Activated naive CD4-positive, alpha-beta T cell treated with anti-CD3 and anti-CD28 coated beads, Interleukin-2, amount 10 ng/mL, durations not matched to agents 7 days and 5 days (primary cell): ENCODE results near the gene OSTN.
"Not testable (repeated sequence)": the region's sequence is repeated elsewhere in the genome, so short reads cannot be mapped to it uniquely, and the experiment has no call there.

Source experiments
- CTCF ChIA-PET: fragments of 350-600 bp; sonication (Branson Sonifier 250); formaldehyde crosslinking; loops from one replicate; lab custom pipeline; 2021; ENCODE audit warnings: antibody characterized with exemption; lab: Charles Lee
- DNase-seq: peaks from one replicate; pipeline ENCODE4 v3.0.0-alpha.2; 2020
- H3K27ac Mint-ChIP-seq: one replicate; pipeline ENCODE4 v1.8.0; 2021; ENCODE audit warnings: mild to moderate bottlenecking, moderate library complexity, mixed read lengths
- H3K27me3 Mint-ChIP-seq: one replicate; pipeline ENCODE4 v1.8.0; 2021; ENCODE audit warnings: mild to moderate bottlenecking, mixed read lengths
- H3K36me3 Mint-ChIP-seq: one replicate; pipeline ENCODE4 v1.8.0; 2021; ENCODE audit warnings: mixed read lengths
- H3K4me1 Mint-ChIP-seq: one replicate; pipeline ENCODE4 v1.8.0; 2021; ENCODE audit warnings: mixed read lengths
- H3K4me3 Mint-ChIP-seq: one replicate; pipeline ENCODE4 v1.8.0; 2021; ENCODE audit warnings: mild to moderate bottlenecking, moderate library complexity, mixed read lengths
- H3K9me3 Mint-ChIP-seq: one replicate; pipeline ENCODE4 v1.8.0; 2021; ENCODE audit warnings: mixed read lengths

The OSTN gene

DNA sequence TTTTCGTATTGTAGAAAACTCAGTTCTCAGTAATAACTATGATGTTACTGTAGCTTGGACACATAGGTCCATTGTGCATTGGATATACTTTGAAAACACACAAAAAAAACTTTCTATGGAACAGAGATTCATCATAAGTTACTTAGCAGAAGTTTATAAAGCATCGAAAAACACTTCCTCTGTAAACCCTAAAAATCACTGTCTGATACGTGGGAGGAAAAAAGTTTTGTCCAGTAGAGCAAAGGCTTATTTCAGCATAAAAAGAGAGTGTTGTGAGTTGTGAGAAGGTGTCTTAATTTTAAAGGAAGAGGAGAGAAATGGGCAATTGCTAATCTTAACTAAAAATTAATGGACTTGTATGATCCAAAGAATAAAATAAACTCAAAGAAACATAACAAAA lies 64.8 kb downstream of the OSTN start:
- Mint-ChIP-seq H3K36me3 (no peaks in the 10 kb centered on the region), H3K9me3 (no peaks in the 10 kb centered on the region), H3K4me1 (no peaks in the 10 kb centered on the region), H3K27ac (no peak overlapping the region), H3K27me3 (no peaks in the 10 kb centered on the region), H3K4me3 (no peak overlapping the region)
- CTCF ChIA-PET: no interaction called here
- DNase-seq: no peak

DNA sequence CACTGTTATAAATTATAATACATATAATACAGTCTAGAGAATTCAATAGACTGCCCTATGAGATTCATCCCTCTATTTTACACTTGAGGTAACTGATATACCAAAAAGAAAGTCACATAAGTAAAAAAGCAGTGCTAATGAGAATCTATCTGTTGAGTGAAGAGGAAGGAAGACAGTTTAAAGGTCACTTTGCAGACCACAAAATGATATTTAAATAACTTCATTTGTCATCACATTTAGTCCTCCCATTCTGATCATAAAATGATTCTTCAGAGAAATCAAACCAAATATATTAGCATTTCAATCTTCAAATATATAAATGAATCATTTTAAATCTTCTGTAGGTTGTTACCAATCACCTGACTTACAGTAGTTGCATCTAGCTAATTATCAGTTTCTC lies 69.7 kb downstream of the OSTN start:
- no peak for DNase-seq
- Mint-ChIP-seq H3K4me1 (no peaks in the 10 kb centered on the region), H3K4me3 (no peak overlapping the region), H3K27ac (no peak overlapping the region), H3K27me3 (no peaks in the 10 kb centered on the region), H3K9me3 (no peaks in the 10 kb centered on the region), H3K36me3 (no peaks in the 10 kb centered on the region)
- CTCF ChIA-PET: no interaction called here

DNA sequence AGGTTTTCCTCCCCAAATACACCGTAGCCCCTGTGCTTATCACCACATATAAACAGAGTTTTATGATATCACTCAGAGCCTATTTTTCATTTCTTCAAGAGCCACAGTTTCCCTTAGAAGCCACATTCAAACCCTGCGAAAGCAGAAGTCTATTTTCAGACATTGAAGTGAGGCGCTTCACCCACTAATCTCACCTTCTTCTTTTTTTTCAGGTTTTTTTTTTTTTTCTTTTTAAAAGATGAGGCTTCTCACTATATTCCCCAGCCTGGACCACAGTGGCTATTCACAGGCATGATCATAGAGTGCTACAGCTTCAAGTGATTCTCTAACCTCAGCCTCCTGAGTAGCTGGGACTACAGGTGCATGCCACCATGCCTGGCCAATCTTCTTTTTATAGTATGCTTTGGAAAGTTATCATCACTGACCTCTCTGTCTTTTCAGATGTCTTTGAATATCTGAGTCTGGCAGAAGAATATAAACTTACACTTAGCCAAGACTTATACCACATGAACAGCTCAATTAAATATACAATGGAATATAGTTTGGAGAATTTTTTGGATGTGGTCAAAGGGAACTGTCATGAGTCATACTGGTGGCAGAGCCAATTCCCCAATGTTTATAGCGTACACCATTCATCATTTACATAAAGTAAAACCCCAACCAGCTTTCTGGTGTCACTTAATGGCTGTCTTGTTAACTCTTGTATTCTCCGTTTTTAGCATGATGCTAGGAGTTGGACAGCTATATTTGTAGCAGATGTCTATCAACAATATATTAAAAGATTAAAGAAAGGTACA lies 70.4 kb downstream of the OSTN start:
- CTCF ChIA-PET: no interaction called here
- DNase-seq: no peak
- Mint-ChIP-seq H3K27ac (no peak overlapping the region), H3K4me1 (no peaks in the 10 kb centered on the region), H3K27me3 (no peaks in the 10 kb centered on the region), H3K4me3 (no peak overlapping the region), H3K9me3 (no peaks in the 10 kb centered on the region), H3K36me3 (no peaks in the 10 kb centered on the region)

DNA sequence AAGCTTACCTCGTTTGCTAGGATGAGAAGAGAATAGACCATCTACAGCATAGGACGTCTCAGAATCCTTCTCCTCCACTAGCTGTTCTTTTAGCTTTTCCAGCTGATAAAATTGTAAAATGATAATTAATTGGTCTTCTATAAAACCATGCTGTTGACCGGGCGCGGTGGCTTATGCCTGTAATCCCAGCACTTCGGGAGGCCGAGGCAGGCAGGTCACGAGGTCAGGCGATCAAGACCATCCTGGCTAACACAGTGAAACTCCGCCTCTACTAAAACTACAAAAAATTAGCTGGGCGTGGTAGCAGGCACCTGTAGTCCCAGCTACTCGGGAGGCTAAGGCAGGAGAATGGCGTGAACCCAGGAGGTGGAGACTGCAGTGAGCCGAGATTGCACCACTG lies 76.2 kb downstream of the OSTN start:
- CTCF ChIA-PET: not testable (repeated sequence)

DNA sequence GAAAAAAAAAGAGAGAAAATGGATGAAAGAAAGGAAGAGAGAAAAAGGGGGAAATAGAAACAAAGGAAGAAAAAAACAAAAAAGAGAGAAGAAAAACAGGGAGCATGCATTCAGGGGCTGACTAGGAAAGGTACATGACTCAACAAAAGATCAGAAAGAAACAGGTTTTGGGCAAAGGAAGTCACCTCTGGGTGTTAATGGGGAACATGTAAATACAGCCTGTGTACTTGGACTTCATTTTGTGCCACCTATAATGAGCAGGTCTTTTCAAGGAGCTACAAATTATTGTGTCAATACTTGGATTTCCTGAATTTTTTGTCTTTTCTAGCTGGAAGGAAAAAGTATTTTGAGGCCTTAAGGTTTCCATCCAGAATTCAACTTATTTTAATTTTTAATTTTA lies 76.7 kb downstream of the OSTN start:
- Mint-ChIP-seq H3K27ac (no peak overlapping the region), H3K4me3 (no peak overlapping the region), H3K9me3 (no peaks in the 10 kb centered on the region), H3K4me1 (no peaks in the 10 kb centered on the region), H3K36me3 (no peaks in the 10 kb centered on the region), H3K27me3 (no peaks in the 10 kb centered on the region)
- no peak for DNase-seq
- CTCF ChIA-PET: no interaction called here

More for the DNA sequence above, 76.2 kb downstream of the OSTN start:
- not testable (repeated sequence) for H3K4me3 Mint-ChIP-seq, H3K36me3 Mint-ChIP-seq, H3K27me3 Mint-ChIP-seq, H3K9me3 Mint-ChIP-seq, DNase-seq, H3K27ac Mint-ChIP-seq, H3K4me1 Mint-ChIP-seq

DNA sequence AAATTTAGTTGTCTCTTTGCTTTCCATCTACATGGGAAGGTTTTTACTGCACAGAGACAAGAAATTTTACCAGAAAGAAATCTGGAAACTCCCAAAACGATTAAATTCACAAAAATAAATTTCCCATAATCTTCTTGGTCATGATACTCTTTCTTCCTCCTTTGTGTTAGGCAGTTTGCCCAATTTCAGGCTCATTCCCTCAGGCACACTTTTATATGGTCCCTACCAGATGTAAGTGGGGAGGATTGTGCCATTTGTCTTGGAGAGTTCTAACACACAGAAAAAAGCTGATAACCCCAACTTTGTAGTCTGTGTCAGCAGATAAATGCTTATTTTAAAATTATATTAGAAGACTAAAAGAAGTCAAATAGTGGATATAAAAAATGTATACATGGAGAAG lies 81.1 kb downstream of the OSTN start:
- Mint-ChIP-seq H3K27me3 (no peaks in the 10 kb centered on the region), H3K4me1 (no peaks in the 10 kb centered on the region), H3K9me3 (no peaks in the 10 kb centered on the region), H3K4me3 (no peak overlapping the region), H3K27ac (no peak overlapping the region), H3K36me3 (no peaks in the 10 kb centered on the region)
- CTCF ChIA-PET: no interaction called here
- DNase-seq: no peak

DNA sequence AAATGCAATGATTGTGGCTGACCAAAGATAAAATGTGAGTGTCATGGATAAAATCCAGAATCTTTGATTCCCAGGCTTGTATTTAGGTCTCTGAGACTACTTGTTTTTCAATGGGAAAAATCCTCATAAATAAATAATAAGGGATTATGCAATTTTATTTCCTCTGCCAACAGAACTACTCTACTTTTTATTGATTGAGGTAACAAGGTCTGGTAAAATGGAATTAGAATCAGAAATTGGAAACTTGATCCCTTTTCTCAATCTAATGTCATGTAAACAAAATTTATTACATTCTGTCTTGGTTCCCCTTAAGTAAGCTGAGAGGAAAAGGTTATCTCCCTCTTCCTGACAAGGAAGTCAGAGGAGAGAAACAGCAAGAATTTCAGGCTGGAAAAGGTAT lies 81.8 kb downstream of the OSTN start:
- DNase-seq: no peak
- no peak overlapping the region for H3K4me3 Mint-ChIP-seq
- no peaks in the 10 kb centered on the region for H3K36me3 Mint-ChIP-seq
- H3K4me1 Mint-ChIP-seq: no peaks in the 10 kb centered on the region
- no peaks in the 10 kb centered on the region for H3K9me3 Mint-ChIP-seq
- no peaks in the 10 kb centered on the region for H3K27me3 Mint-ChIP-seq
- CTCF ChIA-PET: no interaction called here
- H3K27ac Mint-ChIP-seq: no peak overlapping the region

DNA sequence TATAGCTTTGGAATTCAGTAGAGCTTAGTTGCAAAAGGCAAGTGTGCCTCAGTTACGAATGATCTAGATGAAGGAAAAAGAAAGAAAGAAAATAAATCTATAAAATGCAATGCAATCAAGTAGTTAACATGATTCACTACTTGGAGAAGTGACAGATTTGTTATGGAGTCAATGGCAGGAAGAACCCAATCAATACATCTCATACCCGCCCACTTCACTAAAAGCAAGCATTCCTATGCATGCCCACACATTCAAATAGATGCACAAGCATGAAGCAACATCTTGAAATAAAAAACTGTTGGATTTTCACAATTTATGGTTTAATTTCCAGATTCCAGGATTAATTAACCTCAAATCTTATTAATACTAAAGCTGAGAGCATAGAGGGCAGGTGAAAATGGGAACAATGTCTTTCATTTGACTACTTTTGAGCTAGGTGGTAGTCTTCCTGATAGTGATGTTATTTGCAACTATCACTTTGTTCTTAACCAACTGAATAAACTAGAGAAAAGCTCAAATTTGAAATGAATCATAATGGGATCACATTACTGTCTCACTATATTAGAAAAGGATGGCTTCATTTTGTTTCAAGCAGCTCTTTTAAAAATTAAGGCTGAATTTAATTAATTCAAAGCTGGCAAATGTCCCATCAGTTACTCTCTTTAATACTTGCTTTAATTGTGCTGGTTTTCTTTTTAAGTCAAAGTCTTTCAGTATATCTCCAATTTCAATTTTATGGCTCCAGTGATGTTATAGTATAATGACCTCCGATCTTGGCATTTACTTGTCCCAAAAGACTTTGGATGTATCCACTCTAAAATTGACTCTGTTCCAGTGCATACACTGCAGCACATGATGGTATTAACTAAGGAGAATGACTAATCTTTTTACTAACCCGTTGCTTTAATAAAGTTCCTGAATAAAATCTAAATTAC lies 83.5 kb downstream of the OSTN start:
- no peak overlapping the region for H3K4me3 Mint-ChIP-seq
- no peaks in the 10 kb centered on the region for H3K36me3 Mint-ChIP-seq
- H3K27ac Mint-ChIP-seq: no peak overlapping the region
- H3K9me3 Mint-ChIP-seq: no peaks in the 10 kb centered on the region
- DNase-seq: no peak
- no peaks in the 10 kb centered on the region for H3K4me1 Mint-ChIP-seq
- CTCF ChIA-PET: no interaction called here
- no peaks in the 10 kb centered on the region for H3K27me3 Mint-ChIP-seq

DNA sequence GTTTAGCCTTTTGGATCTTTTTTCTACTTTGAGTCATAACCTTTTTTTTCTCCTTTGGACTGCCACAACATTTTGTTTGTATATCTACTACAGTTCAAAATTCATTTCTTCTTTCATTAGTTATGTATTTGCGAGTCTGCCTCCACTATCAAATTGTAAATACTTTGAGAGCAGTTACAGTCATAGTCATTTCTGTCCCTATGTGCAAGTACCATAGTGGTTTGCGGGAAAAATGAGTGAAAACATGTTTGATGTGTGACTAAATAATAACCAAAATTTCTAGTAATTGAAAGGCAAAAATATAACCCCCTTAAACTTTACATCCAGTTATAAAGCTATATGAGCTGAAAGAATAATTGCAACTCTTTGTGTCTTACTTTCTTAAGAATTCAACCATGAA lies 84.4 kb downstream of the OSTN start:
- DNase-seq: no peak
- H3K27ac Mint-ChIP-seq: no peak overlapping the region
- no peaks in the 10 kb centered on the region for H3K27me3 Mint-ChIP-seq
- H3K4me3 Mint-ChIP-seq: no peak overlapping the region
- no peaks in the 10 kb centered on the region for H3K9me3 Mint-ChIP-seq
- no peaks in the 10 kb centered on the region for H3K4me1 Mint-ChIP-seq
- no peaks in the 10 kb centered on the region for H3K36me3 Mint-ChIP-seq
- CTCF ChIA-PET: no interaction called here

DNA sequence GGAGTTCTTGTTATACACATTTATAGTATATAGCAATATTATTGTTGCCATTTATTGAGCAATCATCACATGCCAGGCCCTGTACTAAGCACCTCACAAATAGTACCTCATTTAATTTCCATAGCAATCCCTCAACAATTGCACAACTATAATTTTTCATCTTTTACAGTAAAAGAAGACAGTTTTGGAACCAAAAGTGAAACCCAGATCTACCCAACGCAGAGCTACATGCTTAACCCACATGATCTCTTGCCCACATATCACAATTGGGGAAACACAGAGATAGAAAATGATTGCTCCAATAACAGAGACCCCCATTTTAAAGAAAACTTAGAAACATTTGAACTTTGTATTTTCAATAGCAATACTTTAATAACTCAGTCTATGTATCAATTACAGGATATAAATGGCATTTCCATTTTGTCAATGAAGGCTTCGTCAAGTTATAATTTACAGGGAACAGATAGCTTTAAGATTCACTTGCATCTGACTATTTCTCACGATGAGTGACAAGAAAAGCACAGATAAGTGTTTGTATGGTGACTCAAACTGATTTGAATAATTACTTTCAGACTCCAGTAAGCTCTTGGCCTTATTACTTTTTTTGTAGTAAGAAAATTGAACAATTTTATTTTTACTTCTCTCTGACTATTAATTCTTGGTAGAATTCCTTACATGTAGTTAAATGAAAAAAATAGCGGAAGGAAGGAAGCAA lies 91.4 kb downstream of the OSTN start:
- no peaks in the 10 kb centered on the region for H3K9me3 Mint-ChIP-seq
- DNase-seq: no peak
- no peaks in the 10 kb centered on the region for H3K4me1 Mint-ChIP-seq
- no peak overlapping the region for H3K4me3 Mint-ChIP-seq
- no peaks in the 10 kb centered on the region for H3K36me3 Mint-ChIP-seq
- H3K27me3 Mint-ChIP-seq: no peaks in the 10 kb centered on the region
- no peak overlapping the region for H3K27ac Mint-ChIP-seq
- CTCF ChIA-PET: no interaction called here

DNA sequence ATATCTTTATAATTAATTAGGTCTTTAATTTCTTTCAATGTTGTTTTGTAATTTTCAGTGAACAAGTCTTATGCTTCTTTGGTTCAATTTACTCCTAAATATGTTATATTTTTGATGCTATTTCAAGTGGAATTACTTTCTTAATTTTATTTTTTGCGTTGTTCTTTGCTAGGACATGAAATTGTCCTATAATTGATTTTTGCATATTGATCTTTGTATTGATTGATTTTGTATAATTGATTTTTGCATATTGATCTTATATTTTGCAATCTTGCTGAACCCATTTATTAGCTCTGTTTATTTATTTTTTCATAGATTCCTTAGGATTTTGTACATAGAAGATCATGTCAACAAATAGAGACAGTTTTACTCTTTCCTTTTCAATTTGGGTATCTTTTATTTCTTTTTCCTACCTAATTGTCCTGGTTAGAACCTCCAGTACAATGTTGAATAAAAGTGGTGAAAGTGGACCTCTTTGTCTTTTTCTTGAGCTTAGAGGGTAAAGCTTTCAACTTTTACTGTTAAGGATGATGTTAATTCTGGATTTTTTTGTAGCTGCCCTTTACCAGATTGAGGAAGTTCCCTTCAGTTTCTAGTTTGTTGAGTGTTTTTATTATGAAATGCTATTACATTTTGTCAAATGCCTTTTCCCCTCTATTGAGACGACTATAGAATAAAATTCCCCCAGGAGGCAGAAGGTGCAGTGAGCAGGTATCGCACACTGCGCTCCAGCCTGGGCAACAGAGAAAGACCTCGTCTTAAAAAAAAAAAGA lies 93.4 kb downstream of the OSTN start:
- H3K36me3 Mint-ChIP-seq: no peaks in the 10 kb centered on the region
- no peaks in the 10 kb centered on the region for H3K27me3 Mint-ChIP-seq
- H3K9me3 Mint-ChIP-seq: no peaks in the 10 kb centered on the region
- H3K27ac Mint-ChIP-seq: no peak overlapping the region
- CTCF ChIA-PET: no interaction called here
- H3K4me1 Mint-ChIP-seq: no peaks in the 10 kb centered on the region
- no peak for DNase-seq
- H3K4me3 Mint-ChIP-seq: no peak overlapping the region

DNA sequence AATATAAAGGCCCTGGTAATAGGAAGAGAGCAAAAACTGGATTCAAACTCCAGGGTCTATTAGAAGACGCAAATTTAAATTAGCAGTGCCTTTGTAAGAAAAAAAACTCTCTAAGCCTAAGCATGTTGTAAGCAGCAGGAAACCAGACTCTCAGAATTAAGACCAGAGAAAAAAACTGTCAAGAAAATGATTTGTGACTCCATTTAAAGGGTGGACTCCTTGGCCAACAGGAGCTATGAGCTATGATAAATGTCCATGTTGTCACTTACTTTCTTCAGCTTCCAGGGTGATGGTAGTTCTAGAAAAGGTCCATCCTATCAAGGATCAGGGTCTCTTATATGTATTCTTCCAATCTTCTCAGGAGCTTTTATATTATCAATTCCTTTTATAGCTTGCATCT lies 95.2 kb downstream of the OSTN start:
- no peak overlapping the region for H3K27ac Mint-ChIP-seq
- no peaks in the 10 kb centered on the region for H3K36me3 Mint-ChIP-seq
- DNase-seq: no peak
- H3K27me3 Mint-ChIP-seq: no peaks in the 10 kb centered on the region
- no peaks in the 10 kb centered on the region for H3K9me3 Mint-ChIP-seq
- CTCF ChIA-PET: no interaction called here
- H3K4me3 Mint-ChIP-seq: no peak overlapping the region
- H3K4me1 Mint-ChIP-seq: no peaks in the 10 kb centered on the region

DNA sequence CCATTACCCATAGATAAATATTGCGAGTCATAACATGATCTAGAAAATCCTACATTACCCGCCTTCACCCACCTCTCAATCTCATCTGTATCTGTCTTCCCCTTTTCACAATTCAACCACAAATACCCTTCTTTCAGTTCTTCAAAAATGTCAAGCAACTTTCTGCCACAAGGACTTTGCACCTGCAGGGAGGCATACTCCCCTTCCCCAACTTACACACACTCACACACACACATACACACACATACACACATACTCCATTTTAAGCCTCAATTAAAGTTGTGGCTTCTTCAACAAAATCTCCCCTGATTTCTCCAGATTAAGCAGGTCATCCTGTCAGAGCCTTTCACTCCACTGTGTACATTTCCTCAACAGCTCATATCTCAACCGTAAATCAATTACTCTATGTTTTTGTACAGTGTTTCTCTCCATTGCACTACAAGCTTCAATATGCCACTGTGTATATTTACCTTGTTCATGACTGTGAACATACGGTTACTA lies 97.0 kb downstream of the OSTN start:
- no peaks in the 10 kb centered on the region for H3K36me3 Mint-ChIP-seq
- H3K4me1 Mint-ChIP-seq: no peaks in the 10 kb centered on the region
- no peak for DNase-seq
- no peak overlapping the region for H3K4me3 Mint-ChIP-seq
- H3K27ac Mint-ChIP-seq: no peak overlapping the region
- no peaks in the 10 kb centered on the region for H3K27me3 Mint-ChIP-seq
- CTCF ChIA-PET: no interaction called here
- H3K9me3 Mint-ChIP-seq: no peaks in the 10 kb centered on the region

DNA sequence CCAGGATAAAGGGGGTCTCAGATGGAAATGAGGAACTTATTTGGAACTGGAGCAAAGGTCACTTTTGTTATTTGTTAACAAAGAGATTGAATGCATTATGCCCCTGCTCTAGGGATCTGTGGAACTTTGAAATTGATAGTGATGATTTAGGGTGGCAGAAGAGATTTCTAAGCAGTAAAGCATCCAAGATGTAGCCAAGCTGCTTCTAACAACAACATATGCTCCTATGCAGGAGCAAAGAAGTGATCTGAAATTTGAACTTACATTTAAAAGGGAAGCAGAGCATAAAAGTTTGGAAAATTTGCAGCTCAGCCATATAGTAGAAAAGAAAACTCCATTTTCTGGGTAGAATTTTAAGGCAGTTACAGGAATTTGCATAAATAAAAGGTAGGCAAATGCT lies 99.8 kb downstream of the OSTN start:
- DNase-seq: no peak
- CTCF ChIA-PET: no interaction called here
- Mint-ChIP-seq H3K27ac (no peak overlapping the region), H3K4me1 (no peaks in the 10 kb centered on the region), H3K4me3 (no peak overlapping the region), H3K9me3 (no peaks in the 10 kb centered on the region), H3K36me3 (no peaks in the 10 kb centered on the region), H3K27me3 (no peaks in the 10 kb centered on the region)
